SK-N-SH (cell line): ENCODE data around the gene LCA5L.

Source experiments
- CTCF ChIP-seq: fragments of 200-600 bp; sonication (generic); IDR thresholded peaks from 2 replicates; pipeline ENCODE4 v1.6.1; 2017; ENCODE audit warnings: antibody characterized with exemption, mild to moderate bottlenecking, moderate library complexity
- EP300 ChIP-seq, 2 experiments: IDR thresholded peaks; 2 replicates each; pipeline versions ENCODE4 v1.4.0 to v1.6.1; 2012; ENCODE audit warnings: borderline replicate concordance in 1 of 2, low read depth in 1 of 2, low read length in 1 of 2
- FOXJ3 ChIP-seq: sonication (generic); formaldehyde crosslinking; IDR thresholded peaks from 2 replicates; pipeline ENCODE4 v1.5.1; 2020; ENCODE audit warnings: mild to moderate bottlenecking, missing genetic modification reagents
- RCOR1 ChIP-seq: fragments of 150-350 bp; IDR thresholded peaks from 2 replicates; pipeline ENCODE4 v1.6.1; 2017; ENCODE audit warnings: antibody characterized with exemption, low read length

DNA sequence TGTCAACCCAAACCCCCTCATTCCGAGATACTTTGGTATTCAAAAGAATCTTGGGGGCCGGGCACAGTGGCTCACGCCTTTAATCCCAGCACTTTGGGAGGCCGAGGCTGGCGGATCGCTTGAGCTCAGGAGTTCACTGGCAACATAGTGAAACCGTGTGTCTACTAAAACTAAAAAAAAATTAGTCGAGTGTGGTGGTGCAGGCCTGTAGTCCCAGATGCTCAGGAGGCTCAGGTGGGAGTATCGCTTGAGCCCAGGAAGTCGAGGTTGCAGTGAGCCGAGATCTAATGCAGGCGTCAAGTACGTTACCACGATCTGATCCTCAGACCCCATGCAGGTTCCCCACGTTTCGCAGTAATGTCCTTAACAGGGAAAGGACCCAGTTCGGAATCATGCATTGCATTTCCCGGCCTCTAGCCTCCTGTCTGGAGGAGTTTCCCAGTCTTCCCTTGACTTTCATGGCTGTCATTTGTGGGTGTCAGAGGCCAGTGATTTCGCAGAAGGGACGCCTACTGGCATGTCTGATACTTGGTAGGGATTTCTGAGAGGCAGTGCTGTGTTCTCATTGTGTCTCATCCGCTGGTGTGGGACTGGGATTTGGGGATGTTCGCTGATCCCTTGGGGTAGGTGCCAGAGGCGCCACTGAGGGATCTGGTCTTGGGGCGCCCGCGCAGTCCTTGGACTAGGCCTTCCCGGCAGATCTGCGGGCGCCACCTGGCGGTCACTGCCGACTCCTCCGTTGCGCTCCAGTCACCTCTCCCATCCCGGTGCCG lies 57.4 kb downstream of the LCA5L start:
- TF ChIP-seq FOXJ3: no peak
- peak; percentile 85 for TF ChIP-seq CTCF
- no peak for TF ChIP-seq RCOR1
- no peak for TF ChIP-seq EP300 (IDR thresholded peaks at IDR 0.05; ENCODE audit: borderline replicate concordance in 1 of 2, low read depth in 1 of 2, low read length in 1 of 2)
